HG03575 (cell line): ENCODE data around the gene RNF26.

Experiments used
- ATAC-seq: cut with Tn5 transposase; IDR thresholded peaks from one replicate; pipeline ENCODE4 v1.9.1; 2021; ENCODE audit not compliant: unreplicated experiment, insufficient number of reproducible peaks, low FRiP score; ENCODE audit errors: extremely low read depth

RNF26 gene

DNA sequence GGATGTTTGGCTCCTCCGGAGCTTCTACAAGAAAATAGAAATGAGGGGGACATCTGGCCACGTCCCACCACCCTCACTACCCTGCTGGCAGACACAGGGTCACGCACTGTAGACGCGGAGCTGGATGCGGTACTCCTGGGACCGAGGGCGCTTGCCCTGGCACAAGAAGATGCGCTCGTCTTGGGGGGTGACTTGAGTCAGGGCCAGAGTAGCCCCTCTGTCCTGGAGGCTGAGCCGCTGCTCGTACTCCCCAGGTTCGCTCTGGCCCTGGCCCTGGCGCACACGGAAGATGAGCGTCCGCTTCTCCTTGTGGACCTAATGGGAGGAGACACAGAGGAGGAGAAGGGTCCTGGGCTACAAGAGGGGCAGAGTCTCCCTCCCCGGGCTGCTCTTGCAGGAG is 19.6 kb upstream of the RNF26 start:
- no peak for ATAC-seq

DNA sequence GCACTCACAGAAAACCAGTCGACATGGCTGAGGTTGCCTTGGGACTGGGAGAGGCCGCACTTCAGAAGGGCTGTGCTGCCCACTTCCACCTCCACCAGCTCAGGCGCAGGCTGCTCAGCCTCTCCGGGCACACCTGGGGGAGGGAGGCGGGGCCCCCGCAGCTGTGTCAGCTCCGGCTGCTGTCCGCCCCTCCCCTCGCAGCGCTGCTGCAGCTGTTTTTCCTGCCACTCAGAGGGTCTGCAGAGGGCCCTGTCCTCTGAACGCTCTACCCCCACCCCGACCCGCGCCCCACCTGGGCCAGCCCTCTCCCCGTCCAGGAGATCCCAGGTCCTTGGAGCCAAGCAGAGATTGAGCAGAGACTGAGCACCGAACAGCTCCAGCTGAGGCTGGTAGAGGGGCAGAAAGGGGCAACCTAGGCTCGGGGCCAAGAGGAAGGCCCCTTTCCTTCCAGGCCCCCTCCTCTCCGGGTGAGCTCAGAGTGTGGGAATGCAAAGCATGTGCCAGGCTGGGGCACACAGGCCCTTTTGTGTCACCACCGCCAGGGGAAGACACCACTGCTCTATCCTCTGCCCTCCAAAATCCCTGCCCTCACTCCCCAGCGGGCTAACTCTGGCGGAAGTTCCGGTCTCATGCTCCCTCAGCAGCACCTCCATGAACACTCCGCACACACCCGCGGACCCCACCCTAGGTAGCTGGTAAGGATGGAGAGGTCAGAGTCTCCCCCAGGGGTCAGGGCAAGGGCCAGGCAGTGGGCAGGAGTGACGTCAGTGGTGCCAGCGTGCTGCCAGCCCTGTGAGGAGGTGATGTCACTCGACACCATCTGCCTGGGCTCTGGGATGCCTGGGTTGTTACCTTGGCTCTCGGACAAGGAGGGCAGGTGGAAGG is 19.0 kb upstream of the RNF26 start:
- ATAC-seq, result no peak

DNA sequence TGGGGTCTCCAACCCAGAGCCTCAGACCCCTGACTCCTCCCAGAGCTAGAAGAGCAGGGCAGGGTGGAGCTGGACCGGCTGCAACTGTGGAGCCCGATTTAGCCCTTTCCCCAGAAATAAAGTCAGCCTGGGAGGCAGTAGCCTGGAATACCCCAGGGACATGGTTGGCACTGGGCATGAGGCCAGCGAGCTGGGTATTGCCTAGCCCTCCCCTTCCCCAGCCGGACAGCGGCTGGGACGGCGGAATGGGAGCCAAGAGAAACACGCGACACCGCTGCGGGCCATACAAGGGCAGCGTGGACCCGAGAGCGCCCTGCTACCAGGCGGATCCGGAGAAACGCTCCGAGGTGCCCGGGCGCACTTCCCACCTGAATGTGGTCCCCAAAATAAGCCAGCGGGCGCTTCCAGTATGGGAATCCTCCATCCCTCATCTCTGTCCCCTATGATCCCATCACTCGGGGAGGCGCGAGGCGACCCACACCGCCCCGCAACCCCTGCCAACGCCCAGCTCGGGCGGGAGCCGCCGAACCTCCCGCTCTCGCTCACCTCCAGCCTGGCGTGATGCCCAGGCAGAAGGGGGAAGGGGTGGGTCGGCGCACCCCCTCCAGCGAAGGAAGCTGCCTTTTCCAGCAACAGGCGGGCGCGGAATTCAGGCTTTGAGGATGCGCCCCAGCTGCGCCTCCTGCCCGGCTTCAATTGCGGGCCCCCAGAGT is 18.2 kb upstream of the RNF26 start:
- ATAC-seq, result no peak

DNA sequence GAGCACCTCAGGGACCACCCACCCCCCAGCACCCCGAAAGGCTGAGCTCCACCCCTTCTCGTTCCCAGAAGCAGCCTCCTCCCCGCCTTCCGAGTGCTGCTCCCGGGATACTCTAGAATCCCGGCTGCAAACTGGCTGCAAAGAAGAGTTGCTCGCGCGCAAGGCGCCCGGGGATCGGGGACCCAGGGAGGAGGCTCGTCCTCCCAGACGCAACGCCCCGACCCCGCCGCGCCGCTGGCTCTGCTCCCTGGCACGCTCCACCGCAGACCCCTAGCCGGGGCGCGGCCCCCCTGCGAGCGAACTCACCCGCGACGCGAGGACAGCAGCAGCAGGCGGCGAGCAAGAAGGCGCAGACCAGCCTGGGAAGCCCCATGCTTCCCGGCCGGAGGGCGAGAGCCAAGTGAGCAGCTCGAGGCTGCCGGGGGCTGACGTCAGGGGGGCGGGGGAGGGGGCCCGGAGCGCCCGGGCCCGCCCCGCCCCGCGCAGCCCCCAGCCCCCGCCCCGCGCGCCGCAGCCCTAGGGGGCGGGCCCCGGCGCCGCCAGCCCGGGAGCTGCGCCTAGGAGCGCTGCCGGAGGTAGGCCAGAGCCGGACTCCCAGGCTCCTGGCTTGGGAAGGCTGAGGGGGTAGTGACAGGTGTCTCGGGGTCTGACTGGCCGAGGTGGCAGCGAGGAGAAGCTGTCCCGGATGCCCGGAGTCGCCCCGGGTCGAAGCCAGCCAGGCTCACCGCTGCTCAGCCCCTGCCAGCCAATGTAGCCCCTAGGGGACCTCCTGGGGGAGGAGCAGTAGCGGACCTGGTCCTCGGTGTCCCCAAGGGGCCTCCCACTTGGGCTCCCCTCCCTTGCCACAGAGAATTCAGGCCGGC is 17.4 kb upstream of the RNF26 start, which contains the start of gene MCAM:
MCAM (minus strand) TSS at position 402 of the 863 bp plus-strand sequence; CDS start at position 373, 29 bp downstream.
- no peak for ATAC-seq

DNA sequence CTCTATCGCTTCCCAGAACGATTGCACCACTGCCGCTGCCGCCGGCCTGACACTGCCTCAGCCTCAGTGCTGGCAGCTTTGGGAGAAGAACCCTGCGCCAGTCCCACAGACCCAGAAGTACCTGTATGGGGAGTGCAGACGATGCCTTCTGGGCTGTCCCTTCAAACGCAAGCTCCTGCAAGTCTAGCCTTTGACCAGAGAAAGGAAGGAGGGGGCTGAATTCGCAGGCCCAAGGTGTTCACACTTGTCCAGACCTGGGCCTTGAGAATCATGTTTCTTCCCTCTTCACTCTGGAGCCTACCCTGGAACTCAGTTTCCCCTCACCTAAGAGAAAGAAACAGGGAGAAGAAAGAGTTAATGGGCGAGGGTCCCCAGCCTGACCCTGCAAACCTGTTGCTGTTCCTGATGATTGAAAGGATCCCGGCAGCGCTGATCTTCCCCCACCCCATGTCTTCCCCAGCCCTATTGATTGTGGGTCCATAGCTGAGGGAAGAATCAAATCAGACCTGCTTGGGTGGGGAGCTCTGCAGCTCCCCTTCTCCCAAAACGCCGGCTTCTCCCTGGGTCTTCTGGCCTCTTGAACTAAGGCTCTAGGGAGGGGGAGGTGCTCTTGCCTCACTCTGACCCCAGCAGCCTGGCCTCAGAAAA is 16.6 kb upstream of the RNF26 start:
- no peak for ATAC-seq

DNA sequence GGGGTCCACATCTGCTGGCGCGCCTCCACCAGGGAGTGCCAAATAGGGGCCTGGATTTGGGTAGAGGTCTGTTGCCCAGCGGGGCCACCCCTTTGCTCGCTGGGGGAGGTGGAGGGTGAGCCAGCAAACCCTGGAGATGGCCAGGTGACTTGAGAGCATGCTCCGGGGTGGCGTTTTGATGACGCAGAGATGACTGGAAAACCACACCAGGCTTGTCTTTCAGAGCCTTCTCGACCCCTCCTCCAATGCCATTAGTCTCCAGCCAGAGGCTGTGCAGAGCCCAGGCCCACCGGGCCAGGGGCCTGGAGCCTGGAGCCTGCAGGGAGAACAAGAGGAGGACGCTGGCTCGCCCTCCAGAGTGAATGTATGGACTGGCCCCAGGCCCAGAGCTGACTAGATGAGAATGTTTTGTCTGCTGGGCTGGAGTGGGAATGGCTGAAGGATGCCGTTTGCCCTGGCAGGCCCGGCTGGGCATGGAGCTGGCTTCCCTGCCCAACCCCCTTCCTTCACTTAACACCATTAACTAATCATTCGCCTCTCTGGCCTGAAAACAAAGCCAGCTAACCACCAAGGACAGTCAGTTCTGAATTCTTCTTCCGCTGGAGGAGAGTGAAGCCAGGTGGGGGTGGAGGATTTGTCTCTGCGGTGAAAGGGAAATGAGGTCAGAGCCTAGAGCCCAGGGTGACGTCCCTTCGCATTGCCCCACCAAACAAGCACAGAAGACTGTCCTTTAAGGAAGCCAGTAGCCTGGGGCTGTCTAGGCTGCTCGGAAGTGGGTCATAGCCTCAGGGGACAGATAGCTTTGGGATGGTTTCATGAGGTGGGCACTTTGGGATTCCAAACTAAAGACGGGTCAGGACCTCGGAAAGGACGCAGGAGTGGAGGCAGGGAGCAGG is 15.8 kb upstream of the RNF26 start:
- no peak for ATAC-seq

DNA sequence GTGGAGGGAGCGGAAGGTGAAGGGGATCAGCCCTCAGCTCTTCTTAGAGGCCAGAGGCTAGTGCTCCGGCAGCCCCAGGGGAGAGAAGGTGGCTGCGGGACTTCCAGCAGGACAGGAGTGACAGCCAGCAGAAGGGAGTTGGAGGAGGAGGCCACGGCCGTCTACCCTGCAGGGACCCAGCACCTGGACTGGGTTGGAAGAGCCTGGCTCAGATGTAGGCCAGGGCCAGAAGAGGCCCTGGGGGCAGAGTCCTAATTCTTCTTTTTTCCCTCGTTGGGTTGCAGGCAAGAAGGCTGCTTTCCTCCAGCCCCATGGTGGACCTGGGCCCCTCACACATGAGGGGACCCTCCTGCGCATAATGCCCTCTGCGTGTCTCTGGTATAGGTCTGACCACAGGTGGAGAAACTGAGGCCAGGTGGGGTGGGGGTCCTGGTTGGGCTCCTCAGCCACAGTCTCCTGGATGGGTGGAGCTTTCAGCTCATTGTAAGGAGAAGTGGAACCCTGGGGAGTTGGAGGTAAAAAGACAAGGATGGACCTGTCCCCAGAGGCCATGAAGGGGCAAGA is 15.1 kb upstream of the RNF26 start:
- no peak for ATAC-seq

DNA sequence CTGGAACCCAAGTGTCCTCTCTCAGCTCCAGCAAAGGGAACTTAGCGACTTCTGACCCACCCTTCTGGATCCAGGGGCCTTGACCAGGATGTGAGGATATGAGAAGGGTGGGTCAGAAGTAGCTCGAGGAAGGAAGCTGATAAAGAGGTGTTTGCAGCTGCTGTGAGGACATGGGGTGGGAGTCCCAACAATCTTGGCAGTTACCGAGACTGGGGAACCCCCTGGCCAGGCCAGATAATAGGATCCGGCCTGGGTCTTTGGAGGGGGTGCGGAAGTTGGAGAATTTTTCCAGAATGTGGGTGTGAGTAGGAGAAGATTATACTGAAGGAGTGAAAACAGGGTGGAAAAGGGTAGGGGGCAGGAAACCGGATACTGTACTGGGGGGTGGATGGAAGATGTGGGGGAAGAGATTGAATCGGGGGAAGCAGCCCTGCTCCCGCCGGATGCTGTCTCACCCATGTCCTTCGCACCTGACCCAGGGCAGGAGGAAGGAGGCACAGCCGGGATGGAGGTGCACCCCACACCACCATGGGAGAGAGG is 14.6 kb upstream of the RNF26 start:
- ATAC-seq, result no peak

DNA sequence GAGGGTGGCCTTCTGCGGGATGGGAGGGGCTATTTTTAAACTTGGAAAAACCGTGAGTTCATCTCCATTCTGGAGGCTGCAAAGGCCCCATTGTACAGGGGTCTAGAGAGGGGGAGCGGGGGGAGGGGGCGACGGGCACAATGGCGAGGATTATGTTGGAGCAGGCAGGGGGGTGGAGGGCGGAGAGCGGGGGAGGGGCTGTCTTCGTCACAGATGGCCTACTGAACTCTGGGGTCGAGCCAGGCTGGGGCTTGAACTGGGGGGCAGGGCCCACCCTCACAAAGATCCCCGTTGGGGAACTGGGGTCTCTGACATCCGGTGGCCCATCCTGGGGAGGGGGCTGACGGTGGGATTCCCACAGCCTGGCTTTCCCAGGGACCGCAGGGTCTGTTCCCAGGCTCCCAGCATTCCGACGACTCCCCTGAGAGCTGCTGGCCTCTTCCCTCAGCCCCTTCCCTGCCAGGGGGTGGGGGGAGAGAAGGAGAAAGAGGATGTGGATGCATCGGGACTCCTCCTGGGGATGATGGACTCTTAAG is 14.0 kb upstream of the RNF26 start:
- no peak for ATAC-seq

DNA sequence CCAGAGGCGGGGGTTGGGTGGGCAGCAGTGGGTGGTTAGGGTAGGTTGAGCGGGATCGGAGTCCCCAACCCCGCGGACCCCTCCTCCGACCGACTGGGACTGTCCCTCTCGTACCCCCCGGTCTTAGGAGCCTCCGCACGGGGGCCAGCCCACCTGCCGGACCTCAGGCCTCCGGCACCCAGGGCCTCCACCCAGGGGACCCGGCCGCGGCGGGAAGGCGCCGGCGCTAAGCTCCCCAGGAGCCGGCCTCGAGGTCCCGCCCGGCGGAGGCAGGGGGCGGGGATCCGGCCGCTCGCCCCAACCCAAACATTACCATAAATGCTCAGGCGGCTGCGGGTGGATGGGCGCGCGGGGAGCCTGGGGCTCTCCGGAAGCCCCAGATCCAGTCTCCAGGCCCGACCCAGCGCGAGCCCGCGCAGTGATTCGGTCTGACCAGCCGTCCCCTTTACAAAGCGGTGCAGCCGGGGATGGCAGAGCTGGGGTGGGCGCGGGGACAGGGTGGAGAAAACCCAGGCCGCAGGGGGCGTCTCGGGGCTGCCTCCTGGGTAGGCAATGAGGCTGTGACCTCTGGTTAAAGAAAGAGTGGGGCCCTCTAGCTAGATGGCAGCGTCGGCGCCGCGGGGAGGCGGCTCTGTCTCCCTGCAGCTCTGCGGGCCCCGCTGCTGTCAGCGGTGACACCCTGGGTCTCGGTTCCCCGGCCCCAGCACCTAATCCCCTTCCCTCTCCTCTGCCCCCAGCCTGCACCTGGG is 13.4 kb upstream of the RNF26 start:
- ATAC-seq, result no peak

DNA sequence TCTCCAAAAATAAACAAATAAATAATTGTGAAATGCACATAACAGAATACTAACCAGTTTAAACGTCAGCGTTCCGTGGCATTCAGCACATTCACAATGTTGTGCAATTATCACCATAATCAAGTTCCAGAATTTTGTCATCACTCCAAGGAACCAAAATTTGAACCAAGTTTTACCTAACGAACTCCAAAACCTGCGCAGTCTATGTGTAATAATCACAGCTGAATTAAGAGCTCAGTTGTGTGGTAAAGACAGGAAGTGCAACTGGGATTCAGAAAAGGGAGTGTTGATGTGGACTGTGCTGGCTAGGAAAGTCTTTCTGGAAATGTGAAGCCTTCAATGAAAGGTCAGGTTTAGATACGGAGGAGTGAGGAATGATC is 12.0 kb upstream of the RNF26 start:
- ATAC-seq, result no peak

DNA sequence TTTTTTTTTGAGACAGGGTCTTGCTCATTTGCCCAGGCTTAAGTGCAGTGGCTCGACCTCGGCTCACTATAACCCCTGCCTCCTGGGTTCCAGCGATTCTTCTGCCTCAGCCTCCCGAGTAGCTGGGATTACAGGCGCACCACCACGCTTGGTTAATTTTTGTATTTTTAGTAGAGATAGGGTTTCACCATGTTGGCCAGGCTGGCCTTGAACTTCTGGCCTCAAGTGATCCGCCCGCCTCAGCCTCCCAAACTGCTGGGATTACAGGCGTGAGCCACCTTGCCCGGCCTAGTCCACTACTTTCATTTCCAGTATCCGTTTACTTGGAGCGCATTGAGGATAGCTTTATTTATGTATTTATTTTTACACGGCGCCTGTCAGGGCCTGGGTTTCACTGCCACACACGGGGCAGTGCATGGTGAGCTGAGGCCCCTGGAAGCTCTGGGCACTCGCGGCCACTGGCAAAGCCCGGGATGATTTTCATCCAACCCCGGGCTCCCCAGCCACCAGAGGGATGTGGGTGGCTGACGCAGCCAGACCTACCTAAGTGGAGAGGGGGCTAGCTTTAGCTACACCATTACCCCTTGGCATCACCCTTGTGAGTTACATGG is 11.3 kb upstream of the RNF26 start:
- ATAC-seq, result no peak

DNA sequence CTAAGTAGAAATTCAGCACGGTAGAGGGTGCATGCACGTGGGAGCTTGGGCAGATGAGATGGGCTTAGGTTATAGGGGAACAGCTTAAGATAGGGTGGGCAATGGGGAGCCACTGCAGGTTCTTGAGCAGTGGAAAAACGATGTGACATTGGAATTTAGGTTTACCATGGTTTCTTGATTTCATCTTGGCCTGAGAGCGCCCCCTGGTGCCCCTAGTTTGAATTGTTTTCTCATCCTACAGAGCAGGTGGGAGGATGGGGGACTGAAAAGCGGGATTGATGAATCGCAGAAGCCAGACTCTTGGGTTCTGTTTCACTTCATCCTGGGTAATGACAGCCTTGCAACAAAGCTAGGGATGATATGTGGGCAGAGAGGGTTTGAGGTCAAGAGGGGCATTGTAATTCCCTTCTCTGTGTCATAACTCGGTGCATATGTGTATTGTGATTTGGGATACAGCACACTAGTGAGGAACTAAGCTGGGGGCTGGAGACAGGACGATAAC is 10.7 kb upstream of the RNF26 start:
- ATAC-seq, result no peak

DNA sequence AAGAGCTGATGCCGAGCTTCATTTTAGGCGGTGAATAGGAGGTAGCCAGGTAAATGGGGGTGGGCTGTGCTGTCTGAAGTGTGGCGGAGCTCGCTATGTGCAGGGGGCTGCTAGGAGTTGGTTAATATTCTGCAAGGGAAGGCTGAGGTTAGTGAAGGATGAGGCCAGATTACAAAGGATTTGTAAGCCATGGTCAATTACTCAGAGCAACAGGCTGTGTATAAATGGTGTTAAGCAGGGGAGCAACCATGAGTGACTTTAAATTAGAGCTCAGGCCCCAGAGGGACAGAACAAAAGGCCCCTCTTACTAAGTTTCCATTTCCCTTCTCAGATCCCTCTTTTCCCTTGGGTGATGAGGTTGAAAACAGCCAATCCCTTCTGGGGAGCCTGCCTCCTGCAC is 10.1 kb upstream of the RNF26 start:
- no peak for ATAC-seq

DNA sequence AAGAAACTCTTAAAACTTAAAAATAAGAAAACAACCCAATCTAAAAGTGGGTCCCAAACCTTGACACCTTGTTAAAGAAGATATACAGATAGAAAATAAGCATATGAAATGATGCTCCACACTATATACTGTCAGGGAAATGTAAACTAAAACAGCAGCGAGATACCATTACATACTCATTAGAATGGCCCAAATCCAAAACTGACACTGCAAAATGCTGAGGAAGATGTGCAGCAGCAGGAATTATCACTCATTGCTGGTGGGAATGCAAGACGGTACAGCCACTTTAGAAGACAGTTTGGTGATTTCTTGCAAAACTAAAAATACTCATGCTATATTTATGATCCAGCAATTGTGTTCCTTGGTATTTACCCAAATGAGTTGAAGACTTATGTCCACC is 5.0 kb upstream of the RNF26 start:
- no peak for ATAC-seq

DNA sequence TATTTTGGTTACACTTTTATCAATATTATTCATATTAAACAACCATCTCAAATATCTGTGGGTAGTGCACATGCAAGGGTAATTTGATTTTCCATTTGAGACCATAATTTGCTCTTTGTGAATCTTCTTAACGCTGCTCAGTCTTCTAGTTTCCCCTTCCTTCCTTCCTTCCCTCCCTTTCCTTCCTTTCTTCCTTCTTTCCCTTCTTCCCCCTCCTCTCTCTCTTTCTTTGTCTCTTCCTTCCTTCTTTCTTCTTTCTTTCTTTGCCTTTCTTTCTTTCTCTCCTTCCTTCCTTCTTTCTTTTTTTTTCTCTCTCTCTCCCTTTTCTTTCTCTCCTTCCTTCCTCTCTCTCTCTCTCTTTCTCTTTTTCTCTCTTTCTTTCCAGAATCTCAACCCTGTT is 4.1 kb upstream of the RNF26 start:
- no peak for ATAC-seq
